GM23248 (cell line): Measurements from ENCODE around the gene SBF2.

Experiments used
- EZH2 ChIP-seq: fragments of 200-600 bp; sonication (generic); IDR thresholded peaks from 2 replicates; pipeline ENCODE4 v1.6.1; 2018; ENCODE audit warnings: antibody characterized with exemption, mild to moderate bottlenecking; ENCODE audit not compliant: insufficient read depth, poor library complexity, severe bottlenecking
- EZH2phosphoT487 ChIP-seq: fragments of 200-600 bp; sonication (generic); IDR thresholded peaks from 2 replicates; pipeline ENCODE4 v1.6.1; 2018; ENCODE audit warnings: antibody characterized with exemption, moderate library complexity, mild to moderate bottlenecking, low read depth; ENCODE audit not compliant: insufficient read depth

DNA sequence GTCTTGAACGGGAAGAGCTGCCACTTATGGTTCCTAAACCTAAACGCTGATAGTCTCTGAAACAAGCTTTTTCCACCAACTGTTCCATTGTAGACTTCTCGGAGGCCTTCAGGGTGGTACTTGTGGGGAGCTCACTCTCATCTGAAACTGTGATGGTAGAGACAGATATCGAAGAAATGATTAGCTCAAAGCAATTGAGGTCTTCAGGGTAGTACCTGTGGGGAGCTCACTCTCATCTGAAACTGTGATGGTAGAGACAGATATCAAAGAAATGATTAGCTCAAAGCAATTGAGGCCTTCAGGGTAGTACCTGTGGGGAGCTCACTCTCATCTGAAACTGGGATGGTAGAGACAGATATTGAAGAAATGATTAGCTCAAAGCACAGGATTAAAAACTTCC is 454.5 kb downstream of the SBF2 start:
- no peak for TF ChIP-seq EZH2
- TF ChIP-seq EZH2phosphoT487: no peak
